Activated T-cell treated with anti-CD3 and anti-CD28 coated beads for 4 hours (primary cell): ENCODE data around the gene CSMD2.

Source experiments
- DNase-seq: peaks from one replicate; pipeline ENCODE4 v3.0.0-alpha.2; 2020

Gene CSMD2

GRCh38 chr1:34153246-34153645, 11.8 kb downstream of the CSMD2 start:
- no peak for DNase-seq

- no peak for DNase-seq
Measured at GRCh38 chr1:34149501-34149900, 15.5 kb downstream of the CSMD2 start.

GRCh38 chr1:34147301-34147700, 17.7 kb downstream of the CSMD2 start:
- no peak for DNase-seq

GRCh38 chr1:34144766-34145165, 20.3 kb downstream of the CSMD2 start:
- DNase-seq, result no peak

- DNase-seq, result no peak
Measured at GRCh38 chr1:34143975-34144374, 21.1 kb downstream of the CSMD2 start.

- DNase-seq, result no peak
Measured at GRCh38 chr1:34140011-34140676, 24.9 kb downstream of the CSMD2 start.

- DNase-seq, result no peak
Measured at GRCh38 chr1:34137411-34137810, 27.6 kb downstream of the CSMD2 start.

- DNase-seq, result no peak
Measured at GRCh38 chr1:34132161-34132420, 32.9 kb downstream of the CSMD2 start.

GRCh38 chr1:34131396-34132160, 33.5 kb downstream of the CSMD2 start:
- no peak for DNase-seq

- DNase-seq, result no peak
Measured at GRCh38 chr1:34130306-34130705, 34.7 kb downstream of the CSMD2 start.

GRCh38 chr1:34129630-34130029, 35.4 kb downstream of the CSMD2 start:
- no peak for DNase-seq

- no peak for DNase-seq
Measured at GRCh38 chr1:34128186-34128889, 36.7 kb downstream of the CSMD2 start.

- DNase-seq, result no peak
Measured at GRCh38 chr1:34127006-34128000, 37.7 kb downstream of the CSMD2 start.

GRCh38 chr1:34126486-34126885, 38.5 kb downstream of the CSMD2 start:
- no peak for DNase-seq

GRCh38 chr1:34125721-34126380, 39.2 kb downstream of the CSMD2 start:
- no peak for DNase-seq

- no peak for DNase-seq
Measured at GRCh38 chr1:34122080-34122932, 42.7 kb downstream of the CSMD2 start.

- no peak for DNase-seq
Measured at GRCh38 chr1:34115233-34115632, 49.8 kb downstream of the CSMD2 start.

GRCh38 chr1:34113887-34114286, 51.1 kb downstream of the CSMD2 start:
- no peak for DNase-seq

- no peak for DNase-seq
Measured at GRCh38 chr1:34113362-34113761, 51.7 kb downstream of the CSMD2 start.

- no peak for DNase-seq
Measured at GRCh38 chr1:34108711-34109110, 56.3 kb downstream of the CSMD2 start.

- DNase-seq, result no peak
Measured at GRCh38 chr1:34108269-34108668, 56.8 kb downstream of the CSMD2 start.
